GM21737 (cell line): ENCODE results near the gene GYPE.
"Not testable (repeated sequence)": the region's sequence is repeated elsewhere in the genome, so short reads cannot be mapped to it uniquely, and the experiment has no call there.

Experiments used
- ATAC-seq: cut with Tn5 transposase; IDR thresholded peaks from one replicate; pipeline ENCODE4 v1.9.1; 2021; ENCODE audit warnings: mild to moderate bottlenecking, moderate library complexity; ENCODE audit not compliant: unreplicated experiment

GYPE gene

GRCh38 chr4:143870523-143871268 lies 34.7 kb downstream of the GYPE start:
- not testable (repeated sequence) for ATAC-seq

DNA sequence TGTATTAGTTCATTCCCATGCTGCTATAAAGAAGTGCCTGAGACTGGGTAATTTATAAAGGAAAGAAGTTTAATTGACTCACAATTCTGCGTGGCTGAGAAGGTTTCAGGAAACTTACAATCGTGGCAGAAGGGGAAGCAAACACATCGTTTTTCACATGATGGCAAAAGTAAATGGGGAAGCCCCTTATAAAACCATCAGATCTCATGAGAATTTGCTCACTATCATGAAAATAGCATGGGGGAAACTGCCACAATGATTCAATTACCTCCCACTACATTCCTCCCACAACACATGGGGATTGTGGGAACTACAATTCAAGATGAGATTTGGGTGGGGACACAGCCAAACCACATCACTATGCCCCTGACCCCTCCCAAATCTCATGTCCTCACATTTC lies 35.4 kb downstream of the GYPE start:
- not testable (repeated sequence) for ATAC-seq

- not testable (repeated sequence) for ATAC-seq
Measured at GRCh38 chr4:143862716-143863115, 42.6 kb downstream of the GYPE start.

DNA sequence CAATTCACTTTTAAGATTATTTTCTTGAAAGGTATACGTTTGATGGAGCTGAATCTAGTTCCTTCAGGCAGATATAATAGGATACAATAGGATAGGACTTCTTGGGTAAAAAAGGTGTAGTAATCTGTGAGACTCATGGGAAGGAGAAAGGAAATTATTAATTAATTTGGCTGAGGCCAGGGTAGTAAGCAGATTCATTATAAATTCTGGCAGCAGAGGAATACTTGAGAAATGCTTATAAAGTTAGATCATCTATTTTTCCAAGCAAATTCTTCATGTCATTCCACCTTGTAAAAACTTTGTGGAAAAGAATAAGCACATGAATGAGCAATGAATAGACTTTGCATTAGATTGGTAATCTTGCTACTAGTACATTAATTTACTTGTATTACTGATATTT lies 46.9 kb downstream of the GYPE start:
- ATAC-seq = no peak

DNA sequence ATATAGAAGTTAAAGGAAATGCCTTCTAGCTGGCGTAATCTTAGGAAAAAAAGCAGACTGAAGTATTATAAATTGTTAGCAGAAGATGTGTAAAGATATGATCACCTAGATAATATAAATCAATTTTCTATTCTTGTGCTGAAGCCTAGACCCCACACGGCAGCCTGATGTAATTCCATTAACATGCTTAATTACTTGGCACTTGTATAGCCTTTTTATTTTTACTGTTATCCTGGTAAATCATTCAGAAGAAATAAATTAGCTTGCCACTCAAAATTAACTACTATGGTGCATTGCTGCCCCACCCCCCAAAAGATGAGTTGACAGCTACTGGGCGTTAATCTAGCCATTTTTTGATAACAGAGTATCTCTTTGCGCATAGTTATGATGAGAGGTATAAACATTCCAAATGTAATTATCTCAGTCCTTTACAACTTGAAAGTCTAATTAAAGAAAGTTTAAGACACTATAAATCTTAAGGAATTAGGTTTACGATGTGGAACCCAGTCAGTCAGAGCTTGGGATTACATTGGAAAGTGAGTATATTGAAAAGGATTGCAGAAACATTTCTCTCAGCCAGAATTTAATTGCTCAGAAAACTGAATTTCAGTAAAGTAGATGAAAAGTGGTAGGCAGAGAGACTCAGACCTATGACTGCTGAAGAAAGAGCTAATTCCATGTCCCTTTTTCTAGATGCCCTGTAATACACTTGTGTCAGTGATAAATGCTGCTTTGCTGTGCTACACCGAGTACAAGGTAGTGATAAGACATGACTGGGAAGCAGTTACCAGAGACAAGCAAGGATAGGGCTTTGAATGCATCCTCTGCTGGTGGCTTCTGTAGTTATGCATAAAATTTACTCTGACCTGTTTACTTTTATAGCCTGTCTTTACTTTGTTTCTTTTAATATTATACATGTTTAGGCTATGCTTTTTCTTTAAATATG lies 47.7 kb downstream of the GYPE start:
- not testable (repeated sequence) for ATAC-seq

DNA sequence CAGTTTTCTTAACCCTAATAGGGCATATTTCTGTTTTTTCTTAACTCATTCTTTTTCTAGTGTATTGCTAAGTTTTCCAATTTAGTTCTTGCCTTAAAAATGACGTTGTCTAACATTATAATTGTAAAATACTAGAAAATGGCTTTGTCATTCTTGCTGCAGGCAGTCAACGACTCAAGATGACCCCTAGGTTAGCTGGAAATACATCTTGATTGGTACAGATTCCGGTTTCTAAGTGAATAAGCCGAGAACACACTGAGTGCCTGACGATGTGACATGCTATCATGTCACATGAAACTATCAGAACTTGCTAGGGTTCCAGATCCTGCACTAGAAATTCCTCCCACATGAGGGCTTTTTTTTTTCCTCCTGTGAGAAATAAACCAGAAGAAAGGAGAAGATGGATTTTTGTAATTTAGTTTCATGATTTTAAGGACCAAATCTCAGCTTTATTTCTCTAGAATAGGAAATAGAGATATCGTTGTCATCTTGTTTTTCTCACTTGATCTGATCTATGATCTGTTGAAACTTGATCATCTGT lies 49.3 kb downstream of the GYPE start:
- ATAC-seq = not testable (repeated sequence)

DNA sequence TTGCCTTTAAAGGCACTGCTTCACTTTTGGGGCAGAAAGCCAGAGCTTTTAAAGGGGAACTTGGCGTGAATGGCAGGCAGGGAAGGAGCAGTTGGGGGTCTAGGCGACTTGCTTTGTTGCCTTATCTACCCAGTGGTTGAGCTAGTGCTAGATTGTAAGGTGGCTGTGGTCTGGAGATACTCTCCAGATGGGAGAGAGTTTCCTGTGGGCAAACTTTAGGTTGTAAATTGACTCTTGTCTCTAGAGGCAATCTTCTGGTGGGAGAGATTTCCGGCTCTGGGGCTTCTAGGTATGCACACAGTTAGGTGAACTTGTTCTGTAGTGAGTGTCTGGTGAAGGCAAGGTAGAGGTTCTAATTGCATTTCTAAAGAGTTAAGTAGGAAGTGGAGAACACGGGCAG lies 50.7 kb downstream of the GYPE start:
- ATAC-seq = not testable (repeated sequence)

- ATAC-seq = not testable (repeated sequence)
Measured at GRCh38 chr4:143849296-143849695, 56.1 kb downstream of the GYPE start.

DNA sequence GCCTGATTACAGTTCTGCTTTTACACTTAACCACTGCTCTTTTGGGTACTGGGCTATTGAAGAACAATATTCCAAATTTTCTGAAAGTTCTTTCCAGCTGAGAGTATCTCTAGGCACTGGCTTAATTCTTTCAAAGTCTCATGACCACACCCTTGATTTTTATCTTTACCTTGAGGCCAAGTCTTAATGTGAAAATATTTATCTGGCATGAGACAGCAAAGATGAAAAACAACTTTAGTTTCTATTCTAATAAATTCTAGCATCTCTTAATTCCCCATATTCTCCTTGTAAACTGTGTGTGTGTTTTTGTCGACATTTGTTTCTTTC lies 61.9 kb downstream of the GYPE start:
- not testable (repeated sequence) for ATAC-seq

DNA sequence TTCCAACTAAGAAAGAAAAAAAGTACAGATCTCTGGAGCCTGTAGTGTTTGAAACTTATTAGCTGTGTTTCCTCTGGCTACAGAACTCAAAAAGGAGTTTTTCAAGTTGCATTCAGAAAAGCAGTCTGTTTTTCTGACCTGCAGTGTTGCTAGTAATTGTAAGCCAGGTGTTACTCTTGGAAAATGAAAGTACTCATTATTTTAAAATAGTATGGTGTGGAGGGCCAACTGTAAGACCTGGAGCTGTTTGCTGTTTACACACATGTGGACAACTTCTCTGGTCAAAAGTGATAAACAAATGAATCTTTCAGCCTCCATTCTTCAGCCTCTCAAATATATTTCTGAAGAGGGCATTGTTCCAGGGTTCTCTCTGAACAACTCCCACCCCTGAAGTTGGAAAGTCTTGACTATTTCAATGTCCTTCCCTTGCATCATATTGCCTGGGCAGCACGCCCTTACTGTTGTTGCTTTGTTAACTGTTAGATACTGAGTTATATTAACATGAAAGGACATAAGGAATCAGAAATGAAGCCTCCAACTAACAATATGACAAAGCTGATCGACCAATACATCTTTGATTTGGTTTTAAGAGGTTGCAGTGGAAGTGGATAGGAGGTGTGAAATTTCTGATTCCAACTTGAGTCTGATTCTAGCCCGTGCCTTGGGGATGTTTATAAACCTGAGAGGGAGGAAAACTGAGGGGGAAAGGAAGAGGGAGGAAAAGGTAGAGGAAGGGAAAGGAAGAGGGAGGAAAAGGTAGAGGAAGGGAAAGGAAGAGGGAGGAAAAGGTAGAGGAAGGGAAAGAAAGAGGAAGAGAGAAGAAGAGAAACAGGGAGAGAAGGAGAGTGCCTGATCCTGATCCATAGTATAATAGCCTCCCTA lies 62.5 kb downstream of the GYPE start:
- ATAC-seq = not testable (repeated sequence)

DNA sequence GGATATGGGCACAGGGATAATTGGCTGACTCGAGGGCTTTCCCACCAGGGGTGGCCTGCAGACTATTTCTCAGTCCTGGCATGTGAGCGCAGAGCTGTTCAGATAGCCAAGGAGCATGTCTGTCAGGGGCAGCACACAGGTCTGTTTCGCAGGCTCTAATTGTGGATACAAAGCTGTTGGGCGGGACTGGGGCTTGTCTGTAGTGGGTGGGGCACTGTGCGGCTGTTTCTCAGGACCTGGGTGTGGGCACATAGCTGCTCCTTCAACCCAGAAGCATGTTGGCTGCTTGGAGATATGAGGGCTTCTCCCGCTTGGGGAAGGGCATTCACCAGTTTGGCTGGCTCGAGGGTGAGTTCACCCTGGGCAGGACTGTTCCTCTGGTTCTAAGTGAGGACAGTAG lies 65.9 kb downstream of the GYPE start:
- not testable (repeated sequence) for ATAC-seq

GRCh38 chr4:143834196-143834595 lies 71.2 kb downstream of the GYPE start:
- not testable (repeated sequence) for ATAC-seq

DNA sequence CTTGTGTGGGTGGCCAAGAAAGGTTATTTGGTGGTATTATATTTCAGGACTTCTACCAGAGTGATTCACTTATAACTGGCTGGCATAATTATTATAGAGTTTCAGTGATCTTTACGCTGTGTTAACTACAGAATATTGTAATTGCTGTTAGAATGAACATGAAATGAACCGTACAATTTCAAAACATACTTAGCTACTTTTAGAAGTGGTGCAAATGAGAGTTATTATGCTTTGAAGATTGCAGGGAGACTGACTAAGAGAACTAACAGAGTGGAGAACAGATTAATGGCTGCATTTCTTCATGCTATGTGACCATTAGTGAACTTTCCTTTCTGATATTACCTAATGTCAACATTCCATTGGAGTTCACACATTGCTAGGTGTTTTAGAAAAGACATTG lies 71.7 kb downstream of the GYPE start:
- not testable (repeated sequence) for ATAC-seq

- ATAC-seq = not testable (repeated sequence)
Measured at GRCh38 chr4:143830576-143830975, 74.8 kb downstream of the GYPE start.

DNA sequence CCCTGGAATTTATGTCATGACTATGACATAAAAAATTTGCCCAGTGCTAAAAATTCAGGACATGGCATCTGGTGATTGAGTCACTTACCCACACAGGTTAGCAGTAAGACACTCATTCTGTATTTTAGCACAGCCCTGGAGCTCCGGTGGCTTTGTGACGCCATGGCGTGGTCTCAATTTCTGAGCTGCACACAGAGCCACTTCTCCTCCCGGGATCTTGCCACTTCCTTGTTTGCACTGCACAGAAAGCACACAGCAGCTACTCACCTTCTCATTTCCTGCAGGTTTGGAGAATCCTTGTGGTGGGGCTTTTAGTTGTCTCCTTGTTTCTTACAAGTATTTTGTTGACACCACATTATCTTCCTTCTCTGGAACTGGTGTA lies 76.1 kb downstream of the GYPE start:
- ATAC-seq = not testable (repeated sequence)
